ENCODE results near the gene BMERB1. TPM values are rescaled to one million over a fixed set of nuclear protein-coding genes. Genes with fewer than 3 reads are reported as not detected.
"Not testable (repeated sequence)": the region's sequence is repeated elsewhere in the genome, so short reads cannot be mapped to it uniquely, and the experiment has no call there.

The BMERB1 gene
- total RNA-seq, 1 experiment from 2014 or later = 13.6 TPM

DNA sequence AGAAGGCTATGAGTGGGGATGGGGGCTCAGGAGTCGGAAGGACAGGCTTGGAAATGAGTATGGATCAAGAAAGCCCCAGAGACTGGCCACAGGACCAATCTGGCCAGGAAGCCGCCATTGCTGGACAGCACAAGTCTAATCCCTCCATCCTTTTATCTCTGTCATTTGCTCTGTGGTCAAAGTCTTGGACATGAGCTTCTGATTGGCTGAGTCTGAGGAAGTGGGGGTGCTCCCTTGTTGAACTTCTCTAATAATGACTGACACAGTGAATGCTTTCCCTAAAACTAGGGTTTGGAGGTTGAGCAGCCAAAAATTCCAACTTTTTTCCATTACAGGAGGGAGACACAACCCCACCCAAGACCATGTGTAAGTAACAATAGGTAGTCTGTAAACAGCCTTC is 111.2 kb downstream of the BMERB1 start (continued):
- TF ChIP-seq, protein P1, sequence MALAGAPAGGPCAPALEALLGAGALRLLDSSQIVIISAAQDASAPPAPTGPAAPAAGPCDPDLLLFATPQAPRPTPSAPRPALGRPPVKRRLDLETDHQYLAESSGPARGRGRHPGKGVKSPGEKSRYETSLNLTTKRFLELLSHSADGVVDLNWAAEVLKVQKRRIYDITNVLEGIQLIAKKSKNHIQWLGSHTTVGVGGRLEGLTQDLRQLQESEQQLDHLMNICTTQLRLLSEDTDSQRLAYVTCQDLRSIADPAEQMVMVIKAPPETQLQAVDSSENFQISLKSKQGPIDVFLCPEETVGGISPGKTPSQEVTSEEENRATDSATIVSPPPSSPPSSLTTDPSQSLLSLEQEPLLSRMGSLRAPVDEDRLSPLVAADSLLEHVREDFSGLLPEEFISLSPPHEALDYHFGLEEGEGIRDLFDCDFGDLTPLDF (CRISPR knock-in tag; IDR thresholded peaks at IDR 0.05) = no peak
- TF ChIP-seq NFYB (CRISPR knock-in tag; conservative IDR thresholded peaks at IDR 0.05; ENCODE audit: low read depth) (no peak), ZBTB21 (CRISPR knock-in tag; IDR thresholded peaks at IDR 0.05; ENCODE audit: borderline replicate concordance) (no peak), CREM (CRISPR knock-in tag; IDR thresholded peaks at IDR 0.05) (no peak)
- TF ChIP-seq, protein P2, sequence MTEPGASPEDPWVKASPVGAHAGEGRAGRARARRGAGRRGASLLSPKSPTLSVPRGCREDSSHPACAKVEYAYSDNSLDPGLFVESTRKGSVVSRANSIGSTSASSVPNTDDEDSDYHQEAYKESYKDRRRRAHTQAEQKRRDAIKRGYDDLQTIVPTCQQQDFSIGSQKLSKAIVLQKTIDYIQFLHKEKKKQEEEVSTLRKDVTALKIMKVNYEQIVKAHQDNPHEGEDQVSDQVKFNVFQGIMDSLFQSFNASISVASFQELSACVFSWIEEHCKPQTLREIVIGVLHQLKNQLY (CRISPR knock-in tag; IDR thresholded peaks at IDR 0.05) = no peak
- TF ChIP-seq, protein P3, sequence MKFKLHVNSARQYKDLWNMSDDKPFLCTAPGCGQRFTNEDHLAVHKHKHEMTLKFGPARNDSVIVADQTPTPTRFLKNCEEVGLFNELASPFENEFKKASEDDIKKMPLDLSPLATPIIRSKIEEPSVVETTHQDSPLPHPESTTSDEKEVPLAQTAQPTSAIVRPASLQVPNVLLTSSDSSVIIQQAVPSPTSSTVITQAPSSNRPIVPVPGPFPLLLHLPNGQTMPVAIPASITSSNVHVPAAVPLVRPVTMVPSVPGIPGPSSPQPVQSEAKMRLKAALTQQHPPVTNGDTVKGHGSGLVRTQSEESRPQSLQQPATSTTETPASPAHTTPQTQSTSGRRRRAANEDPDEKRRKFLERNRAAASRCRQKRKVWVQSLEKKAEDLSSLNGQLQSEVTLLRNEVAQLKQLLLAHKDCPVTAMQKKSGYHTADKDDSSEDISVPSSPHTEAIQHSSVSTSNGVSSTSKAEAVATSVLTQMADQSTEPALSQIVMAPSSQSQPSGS (CRISPR knock-in tag; IDR thresholded peaks at IDR 0.05; ENCODE audit: borderline replicate concordance, low read depth) = no peak
- TF ChIP-seq, protein P4, sequence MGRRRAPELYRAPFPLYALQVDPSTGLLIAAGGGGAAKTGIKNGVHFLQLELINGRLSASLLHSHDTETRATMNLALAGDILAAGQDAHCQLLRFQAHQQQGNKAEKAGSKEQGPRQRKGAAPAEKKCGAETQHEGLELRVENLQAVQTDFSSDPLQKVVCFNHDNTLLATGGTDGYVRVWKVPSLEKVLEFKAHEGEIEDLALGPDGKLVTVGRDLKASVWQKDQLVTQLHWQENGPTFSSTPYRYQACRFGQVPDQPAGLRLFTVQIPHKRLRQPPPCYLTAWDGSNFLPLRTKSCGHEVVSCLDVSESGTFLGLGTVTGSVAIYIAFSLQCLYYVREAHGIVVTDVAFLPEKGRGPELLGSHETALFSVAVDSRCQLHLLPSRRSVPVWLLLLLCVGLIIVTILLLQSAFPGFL (CRISPR knock-in tag; IDR thresholded peaks at IDR 0.05; ENCODE audit: borderline replicate concordance) = no peak

DNA sequence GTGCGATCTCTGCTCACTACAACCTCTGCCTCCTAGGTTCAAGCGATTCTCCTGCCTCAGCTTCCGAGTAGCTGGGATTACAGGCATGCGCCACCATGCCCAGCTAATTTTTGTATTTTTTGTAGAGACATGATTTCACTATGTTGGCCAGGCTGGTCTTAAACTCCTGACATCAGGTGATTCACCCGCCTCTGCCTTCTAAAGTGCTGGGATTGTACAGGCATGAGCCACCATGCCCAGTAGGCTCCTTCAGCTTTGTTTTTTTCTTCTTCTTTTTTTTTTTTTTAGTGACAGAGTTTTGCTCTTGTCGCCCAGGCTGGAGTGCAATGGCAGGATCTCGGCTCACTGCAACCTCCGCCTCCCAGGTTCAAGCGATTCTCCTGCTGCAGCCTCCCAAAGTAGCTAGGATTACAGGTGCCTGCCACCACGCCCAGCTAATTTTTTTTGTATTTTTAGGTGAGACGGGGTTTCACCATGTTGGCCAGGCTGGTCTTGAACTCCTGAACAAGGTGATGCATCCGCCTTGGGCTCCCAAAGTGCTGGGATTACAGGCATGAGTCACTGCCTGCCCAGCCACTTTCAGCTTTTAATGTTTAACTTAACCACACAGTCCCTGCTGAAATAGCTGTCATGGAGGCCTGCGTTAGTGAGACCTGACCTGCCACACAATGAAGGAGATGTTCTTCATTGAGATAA is 112.8 kb downstream of the BMERB1 start:
- Mint-ChIP-seq H3K36me3 (peaks cover 17% of the 10 kb centered on the region), H3K9me3 (peaks cover 24% of the 10 kb centered on the region)
- ATAC-seq; H3K4me3 Mint-ChIP-seq; DNase-seq (ENCODE audit: low spot score); POLR2A ChIA-PET; H3K27ac Mint-ChIP-seq; H3K4me1 Mint-ChIP-seq; H3K27me3 Mint-ChIP-seq (ENCODE audit: low read depth): not testable (repeated sequence)
- CTCF ChIA-PET = interaction anchor here (2.5 kb wide), 1 partner anchor 8 kb away, joined by 7 read pairs; no protein-coding TSS in a partner anchor

DNA sequence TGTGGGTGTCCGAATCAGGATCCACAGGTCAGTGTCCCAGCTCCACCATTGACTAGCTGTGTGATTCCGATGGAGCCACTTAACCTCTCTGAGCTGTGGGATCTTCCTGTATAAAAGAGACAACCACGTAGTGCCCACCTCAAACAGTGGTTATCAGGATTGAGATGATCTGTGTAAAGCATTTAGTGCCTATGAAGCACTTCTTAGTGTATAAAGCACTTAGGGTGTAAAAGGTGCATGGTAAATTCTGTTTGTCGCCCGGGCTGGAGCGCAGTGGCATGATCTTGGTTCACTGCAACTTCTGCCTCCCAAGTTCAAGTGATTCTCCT is 113.3 kb downstream of the BMERB1 start:
- H3K4me3 Mint-ChIP-seq = no peak overlapping the region
- no peak for DNase-seq (ENCODE audit: low spot score)
- peaks cover 13% of the 10 kb centered on the region for H3K36me3 Mint-ChIP-seq
- peaks cover 19% of the 10 kb centered on the region for H3K9me3 Mint-ChIP-seq
- CTCF ChIA-PET = interaction anchor here (2.5 kb wide), 1 partner anchor 8 kb away, joined by 7 read pairs; no protein-coding TSS in a partner anchor
- no peak overlapping the region for H3K27ac Mint-ChIP-seq
- H3K27me3 Mint-ChIP-seq (ENCODE audit: low read depth) = no peaks in the 10 kb centered on the region
- no peak for ATAC-seq
- POLR2A ChIA-PET = no interaction called here
- TF ChIP-seq FOXK1 (CRISPR knock-in tag; IDR thresholded peaks at IDR 0.05) (no peak), SP1 (CRISPR knock-in tag; conservative IDR thresholded peaks at IDR 0.05) (no peak), ETV6 (CRISPR knock-in tag; IDR thresholded peaks at IDR 0.05) (no peak)
- peaks cover 2% of the 10 kb centered on the region for H3K4me1 Mint-ChIP-seq

DNA sequence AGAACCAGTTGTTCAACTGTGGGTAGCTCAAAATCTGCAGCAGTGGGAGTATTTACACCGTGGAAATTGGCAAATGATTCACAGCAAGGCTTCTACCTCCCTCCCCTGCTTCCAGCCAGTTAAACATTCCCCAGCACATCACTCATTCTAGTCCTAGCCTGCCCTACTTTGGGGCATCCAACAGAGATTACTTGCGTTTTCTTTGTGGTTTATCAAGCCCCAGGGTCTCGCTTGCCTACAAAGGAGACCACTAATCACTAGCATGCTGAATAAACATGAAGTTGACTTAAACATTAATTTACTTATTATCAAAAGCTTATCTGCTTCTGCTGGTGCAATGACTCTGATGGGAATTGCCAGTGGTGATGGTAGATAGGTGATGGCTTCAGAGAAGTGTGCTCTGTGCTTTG is 114.1 kb downstream of the BMERB1 start:
- ChIA-PET CTCF (interaction anchor here (2.5 kb wide), 1 partner anchor 9 kb away, joined by 7 read pairs; no protein-coding TSS in a partner anchor), POLR2A (no interaction called here)
- ATAC-seq (no peak), DNase-seq (ENCODE audit: low spot score) (no peak)
- Mint-ChIP-seq H3K4me1 (no peaks in the 10 kb centered on the region; the same call in 1 of the 2 replicates), H3K27ac (no peak overlapping the region), H3K36me3 (peaks cover 5% of the 10 kb centered on the region; the same call in 1 of the 2 replicates), H3K4me3 (no peak overlapping the region), H3K9me3 (peaks cover 11% of the 10 kb centered on the region), H3K27me3 (ENCODE audit: low read depth) (no peaks in the 10 kb centered on the region)
- TF ChIP-seq CREM (CRISPR knock-in tag; IDR thresholded peaks at IDR 0.05) (no peak), GTF2I (CRISPR knock-in tag; conservative IDR thresholded peaks at IDR 0.05) (no peak), SMAD3 (CRISPR knock-in tag; IDR thresholded peaks at IDR 0.05; ENCODE audit: borderline replicate concordance) (no peak)
- TF ChIP-seq, protein P5, sequence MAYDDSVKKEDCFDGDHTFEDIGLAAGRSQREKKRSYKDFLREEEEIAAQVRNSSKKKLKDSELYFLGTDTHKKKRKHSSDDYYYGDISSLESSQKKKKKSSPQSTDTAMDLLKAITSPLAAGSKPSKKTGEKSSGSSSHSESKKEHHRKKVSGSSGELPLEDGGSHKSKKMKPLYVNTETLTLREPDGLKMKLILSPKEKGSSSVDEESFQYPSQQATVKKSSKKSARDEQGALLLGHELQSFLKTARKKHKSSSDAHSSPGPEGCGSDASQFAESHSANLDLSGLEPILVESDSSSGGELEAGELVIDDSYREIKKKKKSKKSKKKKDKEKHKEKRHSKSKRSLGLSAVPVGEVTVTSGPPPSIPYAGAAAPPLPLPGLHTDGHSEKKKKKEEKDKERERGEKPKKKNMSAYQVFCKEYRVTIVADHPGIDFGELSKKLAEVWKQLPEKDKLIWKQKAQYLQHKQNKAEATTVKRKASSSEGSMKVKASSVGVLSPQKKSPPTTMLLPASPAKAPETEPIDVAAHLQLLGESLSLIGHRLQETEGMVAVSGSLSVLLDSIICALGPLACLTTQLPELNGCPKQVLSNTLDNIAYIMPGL (CRISPR knock-in tag; IDR thresholded peaks at IDR 0.05) = no peak
- TF ChIP-seq, protein P6, sequence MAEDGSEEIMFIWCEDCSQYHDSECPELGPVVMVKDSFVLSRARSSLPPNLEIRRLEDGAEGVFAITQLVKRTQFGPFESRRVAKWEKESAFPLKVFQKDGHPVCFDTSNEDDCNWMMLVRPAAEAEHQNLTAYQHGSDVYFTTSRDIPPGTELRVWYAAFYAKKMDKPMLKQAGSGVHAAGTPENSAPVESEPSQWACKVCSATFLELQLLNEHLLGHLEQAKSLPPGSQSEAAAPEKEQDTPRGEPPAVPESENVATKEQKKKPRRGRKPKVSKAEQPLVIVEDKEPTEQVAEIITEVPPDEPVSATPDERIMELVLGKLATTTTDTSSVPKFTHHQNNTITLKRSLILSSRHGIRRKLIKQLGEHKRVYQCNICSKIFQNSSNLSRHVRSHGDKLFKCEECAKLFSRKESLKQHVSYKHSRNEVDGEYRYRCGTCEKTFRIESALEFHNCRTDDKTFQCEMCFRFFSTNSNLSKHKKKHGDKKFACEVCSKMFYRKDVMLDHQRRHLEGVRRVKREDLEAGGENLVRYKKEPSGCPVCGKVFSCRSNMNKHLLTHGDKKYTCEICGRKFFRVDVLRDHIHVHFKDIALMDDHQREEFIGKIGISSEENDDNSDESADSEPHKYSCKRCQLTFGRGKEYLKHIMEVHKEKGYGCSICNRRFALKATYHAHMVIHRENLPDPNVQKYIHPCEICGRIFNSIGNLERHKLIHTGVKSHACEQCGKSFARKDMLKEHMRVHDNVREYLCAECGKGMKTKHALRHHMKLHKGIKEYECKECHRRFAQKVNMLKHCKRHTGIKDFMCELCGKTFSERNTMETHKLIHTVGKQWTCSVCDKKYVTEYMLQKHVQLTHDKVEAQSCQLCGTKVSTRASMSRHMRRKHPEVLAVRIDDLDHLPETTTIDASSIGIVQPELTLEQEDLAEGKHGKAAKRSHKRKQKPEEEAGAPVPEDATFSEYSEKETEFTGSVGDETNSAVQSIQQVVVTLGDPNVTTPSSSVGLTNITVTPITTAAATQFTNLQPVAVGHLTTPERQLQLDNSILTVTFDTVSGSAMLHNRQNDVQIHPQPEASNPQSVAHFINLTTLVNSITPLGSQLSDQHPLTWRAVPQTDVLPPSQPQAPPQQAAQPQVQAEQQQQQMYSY (CRISPR knock-in tag; IDR thresholded peaks at IDR 0.05) = no peak
- TF ChIP-seq, protein P7, sequence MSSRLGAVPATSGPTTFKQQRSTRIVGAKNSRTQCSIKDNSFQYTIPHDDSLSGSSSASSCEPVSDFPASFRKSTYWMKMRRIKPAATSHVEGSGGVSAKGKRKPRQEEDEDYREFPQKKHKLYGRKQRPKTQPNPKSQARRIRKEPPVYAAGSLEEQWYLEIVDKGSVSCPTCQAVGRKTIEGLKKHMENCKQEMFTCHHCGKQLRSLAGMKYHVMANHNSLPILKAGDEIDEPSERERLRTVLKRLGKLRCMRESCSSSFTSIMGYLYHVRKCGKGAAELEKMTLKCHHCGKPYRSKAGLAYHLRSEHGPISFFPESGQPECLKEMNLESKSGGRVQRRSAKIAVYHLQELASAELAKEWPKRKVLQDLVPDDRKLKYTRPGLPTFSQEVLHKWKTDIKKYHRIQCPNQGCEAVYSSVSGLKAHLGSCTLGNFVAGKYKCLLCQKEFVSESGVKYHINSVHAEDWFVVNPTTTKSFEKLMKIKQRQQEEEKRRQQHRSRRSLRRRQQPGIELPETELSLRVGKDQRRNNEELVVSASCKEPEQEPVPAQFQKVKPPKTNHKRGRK (CRISPR knock-in tag; IDR thresholded peaks at IDR 0.05; ENCODE audit: borderline replicate concordance) = no peak
- TF ChIP-seq, protein P3 (CRISPR knock-in tag; IDR thresholded peaks at IDR 0.05; ENCODE audit: borderline replicate concordance, low read depth) = no peak
